Keratinocyte (primary cell): ENCODE measurements around the gene PPP2CA. TPM values are rescaled to one million over a fixed set of nuclear protein-coding genes. Genes with fewer than 3 reads are reported as not detected.

Experiments used
- DNase-seq: peaks from one replicate; pipeline ENCODE4 v3.0.0-alpha.2; 2011; ENCODE audit warnings: low read depth, missing footprints, low spot score
- FAIRE-seq: peaks from 2 replicates; lab custom pipeline; 2011; peaks lifted over from hg19 to GRCh38; lab: Jason Lieb, UNC
- H2AFZ ChIP-seq: 2 replicates; pipeline ENCODE4 v1.6.0; 2012; ENCODE audit warnings: low read length, control low read depth, inconsistent platforms; ENCODE audit not compliant: control insufficient read depth
- H3K27ac ChIP-seq: 2 replicates; pipeline ENCODE4 v1.5.1; 2011; ENCODE audit warnings: low read length; ENCODE audit not compliant: control insufficient read depth, insufficient read depth
- H3K27me3 ChIP-seq: 3 replicates; pipeline ENCODE4 v1.6.0; 2011; ENCODE audit warnings: low read length; ENCODE audit not compliant: control insufficient read depth, insufficient read depth; ENCODE audit errors: extremely low read depth
- H3K36me3 ChIP-seq, 2 experiments: 2 replicates in 1 of 2; 3 replicates in 1 of 2; pipeline ENCODE4 v1.5.1; 2011; ENCODE audit warnings: low read length in 2 of 2, mild to moderate bottlenecking in 1 of 2; ENCODE audit not compliant: control insufficient read depth in 2 of 2, insufficient read depth in 2 of 2; ENCODE audit errors: extremely low read depth in 1 of 2
- H3K4me1 ChIP-seq: 3 replicates; pipeline ENCODE4 v1.5.1; 2011; ENCODE audit warnings: low read length; ENCODE audit not compliant: control insufficient read depth, insufficient read depth; ENCODE audit errors: extremely low read depth
- H3K4me2 ChIP-seq: 3 replicates; pipeline ENCODE4 v1.6.0; 2011; ENCODE audit warnings: low read depth, low read length; ENCODE audit not compliant: control insufficient read depth, insufficient read depth; ENCODE audit errors: extremely low read depth
- H3K4me3 ChIP-seq, 3 experiments: fragments of 200-600 bp in 1 of 3; sonication (generic) in 1 of 3; 2 replicates in 2 of 3; 3 replicates in 1 of 3; pipeline ENCODE4 v1.5.1; 2011 to 2016; ENCODE audit warnings: low read length in 3 of 3, mild to moderate bottlenecking in 3 of 3, control low read depth in 2 of 3, inconsistent platforms in 1 of 3, low read depth in 1 of 3, mixed read lengths in 1 of 3, mixed run types in 1 of 3, moderate library complexity in 1 of 3; ENCODE audit not compliant: control insufficient read depth in 2 of 3, insufficient read depth in 2 of 3; ENCODE audit errors: extremely low read depth in 1 of 3
- H3K79me2 ChIP-seq: 2 replicates; pipeline ENCODE4 v1.6.0; 2012; ENCODE audit warnings: low read length; ENCODE audit not compliant: control insufficient read depth, insufficient read depth
- H3K9ac ChIP-seq: 3 replicates; pipeline ENCODE4 v1.6.0; 2011; ENCODE audit warnings: low read length; ENCODE audit not compliant: control insufficient read depth, insufficient read depth; ENCODE audit errors: extremely low read depth
- H3K9me1 ChIP-seq: 3 replicates; pipeline ENCODE4 v1.6.0; 2011; ENCODE audit warnings: low read length; ENCODE audit not compliant: control insufficient read depth, insufficient read depth; ENCODE audit errors: extremely low read depth
- H3K9me3 ChIP-seq: 2 replicates; pipeline ENCODE4 v1.5.1; 2012; ENCODE audit warnings: low read depth, low read length; ENCODE audit not compliant: control insufficient read depth
- H4K20me1 ChIP-seq: 3 replicates; pipeline ENCODE4 v1.6.0; 2011; ENCODE audit warnings: low read length; ENCODE audit not compliant: control insufficient read depth, insufficient read depth; ENCODE audit errors: extremely low read depth
- CTCF ChIP-seq, 3 experiments: IDR thresholded peaks in 1 of 3; conservative IDR thresholded peaks in 1 of 3; optimal IDR thresholded peaks in 1 of 3; 2 replicates in 2 of 3; 3 replicates in 1 of 3; pipeline versions ENCODE3 to v1.5.1; 2011; ENCODE audit warnings: low read length in 3 of 3, mild to moderate bottlenecking in 3 of 3, moderate library complexity in 2 of 3, control low read depth in 1 of 3, inconsistent platforms in 1 of 3; ENCODE audit not compliant: insufficient read depth in 2 of 3; ENCODE audit errors: extremely low read depth in 1 of 3
- EZH2 ChIP-seq: IDR thresholded peaks from one replicate; pipeline ENCODE4 v1.6.1; 2012; ENCODE audit warnings: inconsistent platforms, mild to moderate bottlenecking, low read length, moderate library complexity
- dilution Hi-C: fragments of 300-500 bp; cut with MboI; formaldehyde crosslinking; loops from one replicate; pipeline ENCODE4 v1.7.0; 2020; ENCODE audit warnings: low sequenced_read_pairs; ENCODE audit not compliant: extremely low pct_ligation_motif_present
- polyA plus RNA-seq, 5 experiments: library from polyadenylated mRNA; depleted of rRNA in 3 of 5; stranded (reverse) in 3 of 5; stranded (forward) in 1 of 5; unstranded in 1 of 5; fragments of >200 nt; gene quantifications; 1 replicate in 1 of 5; 2 replicates in 3 of 5; 3 replicates in 1 of 5; pipeline versions ENCODE4 v1.2.1 to v1.2.3, GENCODE V29; 2011 to 2012; ENCODE audit warnings: missing spikeins in 2 of 5, low read depth in 1 of 5, low replicate concordance in 1 of 5

Gene PPP2CA
- polyA plus RNA-seq, 1 donor (not counting 4 experiments of a cell fraction or from before 2014, with no cell fraction given) = 255 TPM

- DNase-seq (no peak), FAIRE-seq (no peak)
- no peaks in the 10 kb centered on the region for H3K27me3 ChIP-seq
- H3K9ac ChIP-seq = peak overlapping the region; percentile 97
- dilution Hi-C loops = no loop called here
- no peaks in the 10 kb centered on the region for H3K9me3 ChIP-seq
- peak overlapping the region; percentile 96 for H3K4me2 ChIP-seq
- H2AFZ ChIP-seq = no peak overlapping the region
- no peaks in the 10 kb centered on the region for H3K9me1 ChIP-seq
- peak overlapping the region; percentile 96 for H3K27ac ChIP-seq
- H3K36me3 ChIP-seq = peaks cover 3 to 10% of the 10 kb centered on the region in 2 experiments
- TF ChIP-seq EZH2 = no peak
- TF ChIP-seq CTCF (optimal IDR thresholded peaks at IDR 0.05 in 1 of 3, IDR thresholded peaks at IDR 0.05 in 1 of 3, conservative IDR thresholded peaks at IDR 0.05 in 1 of 3; ENCODE audit: extremely low read depth in 1 of 3, insufficient read depth in 2 of 3, low read length in 3 of 3) = no peak
- peak overlapping the region; percentile 84 to 97 (median 91) for H3K4me3 ChIP-seq
- peaks cover 12% of the 10 kb centered on the region for H4K20me1 ChIP-seq
- peaks cover 17% of the 10 kb centered on the region for H3K4me1 ChIP-seq
- peaks cover 64% of the 10 kb centered on the region for H3K79me2 ChIP-seq
Measured at GRCh38 chr5:134174841-134175839, 50.7 kb downstream of the PPP2CA start.

GRCh38 chr5:134171972-134172371 is 53.9 kb downstream of the PPP2CA start:
- FAIRE-seq (no peak), DNase-seq (no peak)
- Histone ChIP-seq H3K27me3 (no peaks in the 10 kb centered on the region), H3K4me3 (no peak overlapping the region), H3K4me2 (no peak overlapping the region), H4K20me1 (peaks cover 14% of the 10 kb centered on the region), H3K9ac (no peak overlapping the region), H2AFZ (no peak overlapping the region), H3K9me1 (no peaks in the 10 kb centered on the region), H3K79me2 (peaks cover 88% of the 10 kb centered on the region), H3K27ac (no peak overlapping the region), H3K4me1 (peaks cover 8% of the 10 kb centered on the region), H3K9me3 (no peaks in the 10 kb centered on the region), H3K36me3 (peaks cover 14 to 22% of the 10 kb centered on the region in 2 experiments)
- TF ChIP-seq EZH2 (no peak), CTCF (optimal IDR thresholded peaks at IDR 0.05 in 1 of 3, IDR thresholded peaks at IDR 0.05 in 1 of 3, conservative IDR thresholded peaks at IDR 0.05 in 1 of 3; ENCODE audit: extremely low read depth in 1 of 3, insufficient read depth in 2 of 3, low read length in 3 of 3) (peak in 1 of 3 experiments; percentile 28)
- dilution Hi-C loops = no loop called here
